H9 (cell line): ENCODE data around the gene C16orf89. TPM values are rescaled to one million over a fixed set of nuclear protein-coding genes. Genes with fewer than 3 reads are reported as not detected.

Source experiments
- DNase-seq: peaks from one replicate; pipeline ENCODE4 v3.0.0-alpha.2; 2017
- H2AFZ ChIP-seq: one replicate; pipeline ENCODE4 v1.6.1; 2013; ENCODE audit warnings: mild to moderate bottlenecking, low read length, control low read depth, moderate library complexity
- H2AK5ac ChIP-seq: 2 replicates; pipeline ENCODE4 v1.6.1; 2013; ENCODE audit warnings: low read length, control low read depth, mixed read lengths; ENCODE audit not compliant: insufficient read length
- H2BK120ac ChIP-seq: one replicate; pipeline ENCODE4 v1.6.1; 2013; ENCODE audit warnings: low read depth, mild to moderate bottlenecking, low read length, control low read depth, inconsistent platforms; ENCODE audit not compliant: poor library complexity, severe bottlenecking
- H2BK12ac ChIP-seq: 2 replicates; pipeline ENCODE4 v1.6.1; 2013; ENCODE audit warnings: low read length, control low read depth, mixed read lengths, low read depth; ENCODE audit not compliant: insufficient read length
- H2BK15ac ChIP-seq: 2 replicates; pipeline ENCODE4 v1.6.1; 2013; ENCODE audit warnings: low read depth, low read length, control low read depth
- H2BK20ac ChIP-seq: one replicate; pipeline ENCODE4 v1.6.1; 2013; ENCODE audit warnings: low read depth, mild to moderate bottlenecking, low read length, control low read depth, inconsistent platforms; ENCODE audit not compliant: poor library complexity, severe bottlenecking
- H2BK5ac ChIP-seq: 2 replicates; pipeline ENCODE4 v1.6.1; 2013; ENCODE audit warnings: low read length, control low read depth, mixed read lengths; ENCODE audit not compliant: insufficient read length
- H3K14ac ChIP-seq: 2 replicates; pipeline ENCODE4 v1.6.1; 2013; ENCODE audit warnings: low read length, control low read depth; ENCODE audit not compliant: insufficient read depth
- H3K18ac ChIP-seq: 2 replicates; pipeline ENCODE4 v1.6.1; 2013; ENCODE audit warnings: low read depth, mild to moderate bottlenecking, mixed read lengths, low read length, control low read depth; ENCODE audit not compliant: insufficient read length
- H3K23ac ChIP-seq: 2 replicates; pipeline ENCODE4 v1.6.1; 2013; ENCODE audit warnings: low read length, control low read depth, mixed read lengths, low read depth; ENCODE audit not compliant: insufficient read length
- H3K23me2 ChIP-seq: 2 replicates; pipeline ENCODE4 v1.6.1; 2013; ENCODE audit warnings: low read depth, mild to moderate bottlenecking, mixed read lengths, low read length, control low read depth; ENCODE audit not compliant: insufficient read length, poor library complexity, severe bottlenecking
- H3K27ac ChIP-seq: 2 replicates; pipeline ENCODE4 v1.5.1; 2013; ENCODE audit warnings: low read length, control low read depth, mixed read lengths, low read depth; ENCODE audit not compliant: insufficient read length
- H3K27me3 ChIP-seq: 2 replicates; pipeline ENCODE4 v1.6.1; 2013; ENCODE audit warnings: low read length, control low read depth, inconsistent platforms; ENCODE audit not compliant: insufficient read depth
- H3K4ac ChIP-seq: 2 replicates; pipeline ENCODE4 v1.6.1; 2013; ENCODE audit warnings: low read depth, mild to moderate bottlenecking, control low read depth, inconsistent platforms, low read length, moderate library complexity
- H3K4me1 ChIP-seq: 2 replicates; pipeline ENCODE4 v1.6.1; 2013; ENCODE audit warnings: low read length, control low read depth, inconsistent platforms; ENCODE audit not compliant: insufficient read depth
- H3K4me2 ChIP-seq: 2 replicates; pipeline ENCODE4 v1.6.1; 2013; ENCODE audit warnings: low read length, control low read depth, mixed read lengths; ENCODE audit not compliant: insufficient read length, insufficient read depth
- H3K56ac ChIP-seq: 2 replicates; pipeline ENCODE4 v1.6.1; 2013; ENCODE audit warnings: low read depth, mild to moderate bottlenecking, mixed read lengths, low read length, control low read depth; ENCODE audit not compliant: insufficient read length
- H3K79me1 ChIP-seq: 2 replicates; pipeline ENCODE4 v1.6.1; 2013; ENCODE audit warnings: low read depth, mild to moderate bottlenecking, moderate library complexity, low read length, control low read depth, inconsistent platforms; ENCODE audit not compliant: insufficient read depth, poor library complexity, severe bottlenecking
- H3K79me2 ChIP-seq: 2 replicates; pipeline ENCODE4 v1.6.1; 2013; ENCODE audit warnings: low read length, control low read depth, inconsistent platforms; ENCODE audit not compliant: insufficient read depth
- H3K9ac ChIP-seq: 2 replicates; pipeline ENCODE4 v1.6.1; 2013; ENCODE audit warnings: low read length, control low read depth, mixed read lengths; ENCODE audit not compliant: insufficient read length; ENCODE audit errors: extremely low read depth
- H3K9me3 ChIP-seq: one replicate; pipeline ENCODE4 v1.6.1; 2013; ENCODE audit warnings: low read depth, low read length, inconsistent platforms; ENCODE audit not compliant: control insufficient read depth
- H3T11ph ChIP-seq: one replicate; pipeline ENCODE4 v1.6.1; 2013; ENCODE audit warnings: mild to moderate bottlenecking, low read length, control low read depth, inconsistent platforms
- H4K20me1 ChIP-seq: one replicate; pipeline ENCODE4 v1.6.1; 2013; ENCODE audit not compliant: control insufficient read depth, insufficient read length, insufficient read depth
- H4K5ac ChIP-seq: 2 replicates; pipeline ENCODE4 v1.6.1; 2013; ENCODE audit warnings: low read depth, mild to moderate bottlenecking, mixed read lengths, low read length, control low read depth; ENCODE audit not compliant: insufficient read length
- H4K8ac ChIP-seq: replicated peaks from 2 replicates; pipeline ENCODE4 v1.6.1; 2013; ENCODE audit warnings: low read length, control low read depth, mixed read lengths, low read depth; ENCODE audit not compliant: insufficient read length
- H4K91ac ChIP-seq: 2 replicates; pipeline ENCODE4 v1.6.1; 2013; ENCODE audit warnings: low read depth, mild to moderate bottlenecking, moderate library complexity, mixed read lengths, low read length, control low read depth; ENCODE audit not compliant: insufficient read length
- H3K27ac Mint-ChIP-seq, 3 experiments: 2 replicates in 2 of 3; 3 replicates in 1 of 3; pipeline ENCODE4 v1.8.0; 2020 to 2021; ENCODE audit warnings: mixed read lengths in 3 of 3, mild to moderate bottlenecking in 1 of 3, moderate library complexity in 1 of 3
- H3K27me3 Mint-ChIP-seq: 2 replicates; pipeline ENCODE4 v1.8.0; 2021; ENCODE audit warnings: low read depth, mild to moderate bottlenecking, moderate library complexity, mixed read lengths
- H3K36me3 Mint-ChIP-seq, 3 experiments: 2 replicates in 2 of 3; 3 replicates in 1 of 3; pipeline ENCODE4 v1.8.0; 2020 to 2021; ENCODE audit warnings: low read depth in 3 of 3, mixed read lengths in 3 of 3; ENCODE audit not compliant: insufficient read depth in 1 of 3
- H3K4me1 Mint-ChIP-seq, 2 experiments: 2 replicates each; pipeline ENCODE4 v1.8.0; 2020; ENCODE audit warnings: mixed read lengths in 2 of 2
- H3K4me3 Mint-ChIP-seq, 2 experiments: 2 replicates in 1 of 2; 3 replicates in 1 of 2; pipeline ENCODE4 v1.8.0; 2020 to 2021; ENCODE audit warnings: mild to moderate bottlenecking in 2 of 2, mixed read lengths in 2 of 2, moderate library complexity in 1 of 2
- H3K9me3 Mint-ChIP-seq, 2 experiments: 2 replicates in 1 of 2; 3 replicates in 1 of 2; pipeline ENCODE4 v1.8.0; 2020; ENCODE audit warnings: mild to moderate bottlenecking in 2 of 2, mixed read lengths in 2 of 2, moderate library complexity in 1 of 2
- CTCF ChIP-seq: fragments of 200-600 bp; sonication (generic); conservative IDR thresholded peaks from 3 replicates; pipeline ENCODE4 v1.8.0; 2021; ENCODE audit warnings: antibody characterized with exemption, mild to moderate bottlenecking
- WGBS: extraction: QIAGEN DNeasy Blood & Tissue Kit; methylation state at CpG from one replicate; pipeline ENCODE4 v1.1.7; 2013; ENCODE audit warnings: missing lambda C conversion rate, low lambda C conversion rate, mixed read lengths; ENCODE audit not compliant: insufficient read length; ENCODE audit errors: extremely low coverage; 5-methylcytosine and 5-hydroxymethylcytosine counted together
- total RNA-seq: library from RNA; stranded (reverse); gene quantifications from 2 replicates; pipeline ENCODE4 v1.2.1, GENCODE V29; 2021

The C16orf89 gene
- total RNA-seq, 1 experiment from 2014 or later, result 2.5 TPM

DNA sequence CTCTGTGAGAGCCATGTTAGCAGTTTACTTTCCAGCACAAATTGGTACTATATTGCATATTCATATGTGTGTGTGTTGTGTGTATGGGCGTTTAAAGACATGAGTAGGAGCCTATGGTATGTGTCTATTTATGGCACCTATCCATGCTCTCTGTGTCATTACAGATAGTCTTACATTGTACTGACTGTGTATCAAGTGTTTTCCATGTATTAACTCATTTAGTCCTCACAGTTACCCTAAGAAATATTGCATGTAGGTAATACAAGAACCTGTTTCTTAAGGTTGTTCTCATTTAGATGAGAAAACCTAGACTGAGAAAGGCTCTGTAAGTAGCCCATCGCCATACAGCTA lies 7.5 kb upstream of the C16orf89 start:
- Histone ChIP-seq H2BK15ac (no peak overlapping the region), H3K14ac (no peak overlapping the region), H4K8ac (no peak overlapping the region), H3T11ph (no peak overlapping the region), H2AFZ (no peak overlapping the region), H2BK5ac (no peak overlapping the region), H3K9ac (no peak overlapping the region), H3K23me2 (peaks cover 7% of the 10 kb centered on the region), H3K79me2 (peaks cover 5% of the 10 kb centered on the region; the same call in 1 of the 2 replicates), H3K18ac (no peak overlapping the region), H3K4me2 (no peak overlapping the region), H3K56ac (no peak overlapping the region), H2BK20ac (no peak overlapping the region), H3K27me3 (no peaks in the 10 kb centered on the region), H4K5ac (no peak overlapping the region), H2AK5ac (no peak overlapping the region), H3K23ac (no peak overlapping the region), H3K4me1 (no peaks in the 10 kb centered on the region), H3K4ac (no peak overlapping the region), H4K20me1 (no peaks in the 10 kb centered on the region), H4K91ac (no peak overlapping the region), H2BK120ac (no peak overlapping the region), H3K9me3 (no peaks in the 10 kb centered on the region), H3K79me1 (peaks cover 4% of the 10 kb centered on the region), H3K27ac (no peak overlapping the region), H2BK12ac (no peak overlapping the region)
- no CpG with 5 or more reads among the region's 2 CpGs for WGBS
- peak overlapping the region; percentile 92 to 96 for H3K4me3 Mint-ChIP-seq
- H3K9me3 Mint-ChIP-seq, result no peaks in the 10 kb centered on the region; a peak in 2 of 5 replicates
- no peak for TF ChIP-seq CTCF
- H3K4me1 Mint-ChIP-seq, result peaks cover 12 to 13% of the 10 kb centered on the region in 2 experiments
- no peaks in the 10 kb centered on the region; the same call in 1 of the 2 replicates for H3K27me3 Mint-ChIP-seq
- no peak overlapping the region; a peak in 1 of 7 replicates for H3K27ac Mint-ChIP-seq
- peaks cover 22 to 37% (median 35%) of the 10 kb centered on the region in 3 experiments; a peak in 6 of 7 replicates for H3K36me3 Mint-ChIP-seq
- no peak for DNase-seq
